Suprapubic skin (tissue), 4 donors: ENCODE measurements around the gene ARRDC3. TPM values are rescaled to one million over a fixed set of nuclear protein-coding genes. Genes with fewer than 3 reads are reported as not detected.
"Not testable (repeated sequence)": the region's sequence is repeated elsewhere in the genome, so short reads cannot be mapped to it uniquely, and the experiment has no call there.

Experiments
- DNase-seq, 2 donors: peaks; one replicate each; pipeline ENCODE4 v3.0.0-alpha.2; 2019; ENCODE audit warnings: low spot score in 2 of 2
- H3K27ac ChIP-seq: fragments of 200-600 bp; sonication (generic); one replicate; pipeline ENCODE4 v1.5.1; 2019
- H3K27me3 ChIP-seq: fragments of 200-600 bp; sonication (generic); one replicate; pipeline ENCODE4 v1.5.1; 2019
- H3K36me3 ChIP-seq: fragments of 200-600 bp; sonication (generic); one replicate; pipeline ENCODE4 v1.5.1; 2019
- H3K4me1 ChIP-seq: fragments of 200-600 bp; sonication (generic); one replicate; pipeline ENCODE4 v1.5.1; 2019
- H3K4me3 ChIP-seq: fragments of 200-600 bp; sonication (generic); one replicate; pipeline ENCODE4 v1.5.1; 2019; ENCODE audit warnings: mild to moderate bottlenecking
- H3K9me3 ChIP-seq: fragments of 200-600 bp; sonication (generic); one replicate; pipeline ENCODE4 v1.5.1; 2019
- CTCF ChIP-seq, 2 donors: fragments of 200-600 bp in 1 of 2; fragments of 450-650 bp in 1 of 2; sonication (generic) in 1 of 2; IDR thresholded peaks; one replicate each; pipeline ENCODE4 v1.5.1; 2016 to 2019; ENCODE audit warnings: antibody characterized with exemption in 2 of 2, mild to moderate bottlenecking in 1 of 2, moderate library complexity in 1 of 2
- EP300 ChIP-seq: sonication (generic); formaldehyde crosslinking; IDR thresholded peaks from one replicate; pipeline ENCODE4 v1.6.1; 2017; ENCODE audit warnings: antibody characterized with exemption
- POLR2A ChIP-seq, 2 donors: fragments of 450-650 bp; IDR thresholded peaks; one replicate each; pipeline ENCODE4 v1.6.1; 2017; ENCODE audit warnings: antibody characterized with exemption in 2 of 2, mild to moderate bottlenecking in 2 of 2, moderate library complexity in 2 of 2
- POLR2AphosphoS5 ChIP-seq, 3 donors: sonication (generic); formaldehyde crosslinking; IDR thresholded peaks; one replicate each; pipeline ENCODE4 v1.6.1; 2017; ENCODE audit warnings: antibody characterized with exemption in 3 of 3
- WGBS: methylation state at CpG from one replicate; pipeline ENCODE4 v1.1.5; 2018; 5-methylcytosine and 5-hydroxymethylcytosine counted together
- total RNA-seq, 4 donors: library from RNA; depleted of rRNA; stranded (reverse); fragments of >200 nt; gene quantifications; one replicate each; pipeline ENCODE4 v1.1.0, GENCODE V29; 2016

ARRDC3 gene
- total RNA-seq, 4 donors from 2014 or later, result 30.1 to 84.4 (median 49.6) TPM

- no peaks in the 10 kb centered on the region for H3K9me3 ChIP-seq
- WGBS, result 38% methylated on average over 3 of the region's 3 CpGs
- H3K36me3 ChIP-seq, result no peaks in the 10 kb centered on the region
- H3K4me3 ChIP-seq, result no peak overlapping the region
- no peak overlapping the region for H3K27ac ChIP-seq
- H3K27me3 ChIP-seq, result no peaks in the 10 kb centered on the region
- TF ChIP-seq POLR2A (IDR thresholded peaks at IDR 0.05) (no peak), POLR2AphosphoS5 (IDR thresholded peaks at IDR 0.05) (no peak), CTCF (IDR thresholded peaks at IDR 0.05) (no peak), EP300 (no peak)
- DNase-seq, result no peak
- peaks cover 3% of the 10 kb centered on the region for H3K4me1 ChIP-seq
Observed at GRCh38 chr5:91339063-91339705, 43.9 kb downstream of the ARRDC3 start.

DNA sequence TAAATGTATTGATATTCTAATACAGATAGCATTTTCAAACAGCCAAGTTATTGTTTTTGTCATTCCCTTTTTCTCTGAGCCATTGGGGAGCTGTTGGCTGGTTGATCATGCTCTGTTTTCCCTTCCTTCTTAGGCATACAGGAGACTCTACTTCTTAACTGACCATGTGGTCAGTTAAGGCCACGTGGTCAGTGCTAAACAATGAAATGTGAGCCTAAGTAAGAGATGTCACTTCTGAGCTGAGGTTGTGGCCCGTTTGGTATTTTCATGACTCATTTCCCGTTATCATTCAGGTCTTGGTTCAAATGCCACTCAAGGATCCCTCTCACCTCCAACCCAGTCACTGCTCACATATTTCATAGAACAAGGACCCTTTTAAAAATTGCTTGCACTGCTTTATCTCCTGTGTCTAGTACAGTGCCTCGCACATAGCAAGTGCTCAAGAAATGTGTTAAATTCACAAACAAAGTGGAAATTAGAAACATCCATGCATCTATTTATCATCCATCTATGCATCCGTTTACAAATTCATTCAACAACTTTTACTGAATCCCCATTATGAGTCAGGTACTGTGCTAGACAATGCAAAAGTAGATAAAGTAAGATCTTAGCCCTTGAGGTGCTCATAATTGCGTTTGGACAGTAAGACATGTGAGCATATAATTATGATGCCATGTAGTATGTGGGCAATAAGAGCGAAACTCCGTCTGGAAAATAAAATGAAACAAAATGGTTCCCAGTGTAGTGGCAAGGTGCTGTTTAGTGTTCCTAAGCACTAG lies 50.7 kb downstream of the ARRDC3 start:
- DNase-seq, result no peak
- Histone ChIP-seq H3K9me3 (no peaks in the 10 kb centered on the region), H3K4me3 (no peak overlapping the region), H3K27ac (no peak overlapping the region), H3K4me1 (no peaks in the 10 kb centered on the region), H3K27me3 (no peaks in the 10 kb centered on the region), H3K36me3 (no peaks in the 10 kb centered on the region)
- TF ChIP-seq POLR2AphosphoS5 (IDR thresholded peaks at IDR 0.05), result no peak
- WGBS, result 54% methylated on average over 8 of the region's 8 CpGs

GRCh38 chr5:91331705-91332104 lies 51.4 kb downstream of the ARRDC3 start:
- TF ChIP-seq POLR2AphosphoS5 (IDR thresholded peaks at IDR 0.05) (no peak), POLR2A (IDR thresholded peaks at IDR 0.05) (no peak), EP300 (no peak), CTCF (IDR thresholded peaks at IDR 0.05) (no peak)
- Histone ChIP-seq H3K4me3 (no peak overlapping the region), H3K9me3 (no peaks in the 10 kb centered on the region), H3K27ac (no peak overlapping the region), H3K36me3 (no peaks in the 10 kb centered on the region), H3K27me3 (no peaks in the 10 kb centered on the region), H3K4me1 (no peaks in the 10 kb centered on the region)
- no peak for DNase-seq
- 91% methylated on average over 1 of the region's 1 CpG for WGBS

DNA sequence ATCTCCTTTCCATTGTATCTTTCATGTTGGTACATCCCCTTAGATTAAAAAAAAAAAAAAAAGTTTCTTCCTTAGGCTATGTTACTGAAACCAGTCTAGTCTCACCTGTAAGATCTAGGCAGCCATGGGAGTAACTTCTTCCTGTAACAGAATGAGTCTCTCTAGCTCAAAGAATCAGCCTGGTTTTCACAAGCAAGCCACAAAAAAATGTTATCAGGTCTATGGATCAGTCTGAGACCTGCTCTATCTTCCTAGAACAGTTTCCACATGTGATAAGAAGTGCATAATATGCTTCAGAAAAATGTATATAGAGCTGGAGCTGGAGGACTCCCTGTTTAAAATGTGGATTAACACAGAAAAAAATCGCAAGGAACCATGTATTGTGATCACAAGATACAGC lies 53.8 kb downstream of the ARRDC3 start:
- Histone ChIP-seq H3K27me3 (no peaks in the 10 kb centered on the region), H3K4me3 (no peak overlapping the region), H3K27ac (no peak overlapping the region), H3K4me1 (no peaks in the 10 kb centered on the region), H3K36me3 (no peaks in the 10 kb centered on the region), H3K9me3 (no peaks in the 10 kb centered on the region)
- DNase-seq, result no peak
- WGBS, result 79% methylated on average over 1 of the region's 1 CpG
- no peak for TF ChIP-seq POLR2AphosphoS5 (IDR thresholded peaks at IDR 0.05)
- no peak for TF ChIP-seq CTCF (IDR thresholded peaks at IDR 0.05)
- no peak for TF ChIP-seq POLR2A (IDR thresholded peaks at IDR 0.05)
- no peak for TF ChIP-seq EP300

GRCh38 chr5:91328743-91329142 lies 54.4 kb downstream of the ARRDC3 start:
- 80% methylated on average over 4 of the region's 4 CpGs for WGBS
- Histone ChIP-seq H3K4me1 (no peaks in the 10 kb centered on the region), H3K4me3 (no peak overlapping the region), H3K27ac (no peak overlapping the region), H3K36me3 (no peaks in the 10 kb centered on the region), H3K27me3 (no peaks in the 10 kb centered on the region), H3K9me3 (no peaks in the 10 kb centered on the region)
- DNase-seq, result no peak
- TF ChIP-seq POLR2A (IDR thresholded peaks at IDR 0.05), result no peak
- TF ChIP-seq EP300, result no peak
- TF ChIP-seq POLR2AphosphoS5 (IDR thresholded peaks at IDR 0.05), result no peak
- TF ChIP-seq CTCF (IDR thresholded peaks at IDR 0.05), result no peak

- H3K27me3 ChIP-seq, H3K36me3 ChIP-seq, H3K4me1 ChIP-seq, H3K27ac ChIP-seq, DNase-seq, H3K9me3 ChIP-seq, H3K4me3 ChIP-seq: not testable (repeated sequence)
- 91% methylated on average over 4 of the region's 4 CpGs for whole genome bisulfite sequencing
Observed at GRCh38 chr5:91322981-91323380, 60.1 kb downstream of the ARRDC3 start.
